Right ventricle myocardium superior (tissue), 1 donor: Measurements from ENCODE around the gene SLC27A1. TPM values are rescaled to one million over a fixed set of nuclear protein-coding genes. Genes with fewer than 3 reads are reported as not detected.
"Not testable (repeated sequence)": the region's sequence is repeated elsewhere in the genome, so short reads cannot be mapped to it uniquely, and the experiment has no call there.

Source experiments
- ATAC-seq: fragments of 200-7000 bp; cut with Tn5 transposase; one replicate; pipeline ENCODE4 v1.9.1; 2020; ENCODE audit warnings: mild to moderate bottlenecking; ENCODE audit not compliant: poor library complexity
- DNase-seq: peaks from one replicate; pipeline ENCODE4 v3.0.0-alpha.2; 2020
- intact Hi-C: fragments of 100-400 bp; cut with DNase I; formaldehyde crosslinking; loops from one replicate; pipeline ENCODE4 v1.11.2; 2022
- total RNA-seq: library from RNA; stranded (reverse); fragmentation: NEBNext Ultra II Directional; extraction: Animal tissue kit (Norgen Biotek cat#: 25700); gene quantifications from one replicate; pipeline ENCODE4 v1.2.1, GENCODE V29; 2021
- donor health status: DM: no; HTN: yes; CAD: no; lungs with severe emphysema.

Gene SLC27A1
- total RNA-seq, 1 donor from 2014 or later, result 64.2 TPM

GRCh38 chr19:17500447-17501198 lies 30.3 kb downstream of the SLC27A1 start:
- ATAC-seq, result no peak
- intact Hi-C loops, result no loop called here
- DNase-seq, result no peak

DNA sequence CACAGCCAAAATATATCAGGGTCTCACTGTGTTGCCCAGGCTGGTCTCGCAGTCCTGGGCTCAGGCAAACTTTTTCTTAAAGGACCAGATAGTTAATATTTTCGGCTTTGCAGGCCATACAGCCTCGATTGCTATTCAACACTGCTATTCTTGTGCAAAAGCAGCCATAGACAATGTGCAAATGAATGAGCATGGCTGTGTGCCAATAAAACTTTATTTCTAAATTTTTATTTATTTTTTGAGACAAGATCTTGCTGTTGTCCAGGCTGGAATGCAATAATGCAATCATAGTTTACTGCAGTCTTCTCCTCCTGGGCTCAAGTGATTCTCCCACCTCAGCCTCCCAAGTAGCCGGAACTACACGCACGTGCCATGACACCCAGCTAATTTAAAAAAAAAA lies 32.9 kb downstream of the SLC27A1 start:
- ATAC-seq (no peak), DNase-seq (no peak)
- intact Hi-C loops, result no loop called here

DNA sequence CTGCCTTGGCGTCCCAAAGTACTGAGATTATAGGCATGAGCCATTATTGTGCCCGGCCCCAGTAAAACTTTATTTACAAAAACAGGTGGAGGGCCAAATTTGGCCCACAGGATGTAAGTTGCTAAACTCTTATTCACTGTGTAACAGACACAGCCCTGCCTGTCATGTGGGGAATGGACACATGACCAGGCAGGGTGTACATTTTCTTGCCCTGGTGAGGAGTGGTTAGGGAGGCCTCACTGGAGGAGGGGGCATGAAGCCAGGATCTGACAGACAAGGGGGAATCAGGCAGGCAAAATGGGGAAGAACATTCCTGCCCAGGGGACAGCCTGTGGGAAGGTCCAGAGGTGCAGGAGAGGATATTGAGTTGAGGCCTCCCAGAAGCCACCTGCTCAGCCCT lies 33.7 kb downstream of the SLC27A1 start:
- no peak for DNase-seq
- intact Hi-C loops, result no loop called here

DNA sequence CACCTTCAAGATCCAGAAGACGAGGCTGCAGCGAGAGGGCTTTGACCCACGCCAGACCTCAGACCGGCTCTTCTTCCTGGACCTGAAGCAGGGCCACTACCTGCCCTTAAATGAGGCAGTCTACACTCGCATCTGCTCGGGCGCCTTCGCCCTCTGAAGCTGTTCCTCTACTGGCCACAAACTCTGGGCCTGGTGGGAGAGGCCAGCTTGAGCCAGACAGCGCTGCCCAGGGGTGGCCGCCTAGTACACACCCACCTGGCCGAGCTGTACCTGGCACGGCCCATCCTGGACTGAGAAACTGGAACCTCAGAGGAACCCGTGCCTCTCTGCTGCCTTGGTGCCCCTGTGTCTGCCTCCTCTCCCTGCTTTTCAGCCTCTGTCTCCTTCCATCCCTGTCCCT lies 34.1 kb downstream of the SLC27A1 start:
- no peak for ATAC-seq
- intact Hi-C loops, result no loop called here
- no peak for DNase-seq

More for the DNA sequence above, 33.7 kb downstream of the SLC27A1 start:
- ATAC-seq, result no peak

DNA sequence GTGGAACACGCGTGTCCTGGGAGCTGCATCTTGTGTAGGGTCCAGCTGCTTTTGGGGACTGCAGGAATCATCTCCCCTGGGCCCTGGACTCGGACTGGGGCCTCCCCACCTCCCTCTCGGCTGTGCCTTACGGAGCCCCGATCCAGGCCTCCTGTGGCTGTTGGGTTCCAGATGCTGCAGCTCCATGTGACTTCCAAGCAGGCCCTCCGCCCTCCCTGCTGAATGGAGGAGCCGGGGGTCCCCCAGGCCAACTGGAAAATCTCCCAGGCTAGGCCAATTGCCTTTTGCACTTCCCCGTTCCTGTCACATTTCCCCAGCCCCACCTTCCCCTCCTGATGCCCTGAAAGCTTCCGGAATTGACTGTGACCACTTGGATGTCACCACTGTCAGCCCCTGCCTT lies 34.9 kb downstream of the SLC27A1 start:
- ATAC-seq (no peak), DNase-seq (no peak)
- intact Hi-C loops, result no loop called here

GRCh38 chr19:17506745-17507144 lies 36.4 kb downstream of the SLC27A1 start:
- ATAC-seq, result no peak
- intact Hi-C loops, result no loop called here
- no peak for DNase-seq

DNA sequence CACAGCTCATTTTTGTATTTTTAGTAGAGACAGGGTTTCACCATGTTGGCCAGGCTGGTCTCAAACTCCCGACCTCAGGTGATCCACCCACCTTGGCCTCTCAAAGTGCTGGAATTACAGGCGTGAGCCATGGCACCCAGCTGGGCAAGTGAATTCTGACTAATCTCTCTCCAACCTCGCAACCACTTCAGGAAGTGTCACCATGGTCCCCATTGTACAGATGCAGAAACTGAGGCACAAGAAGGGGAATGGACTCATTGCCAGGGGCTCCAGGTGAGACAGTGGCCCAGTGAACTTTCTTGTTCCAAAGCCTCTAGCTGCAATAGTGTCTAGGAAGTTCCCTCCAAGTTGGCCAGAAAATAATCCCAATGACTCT lies 38.2 kb downstream of the SLC27A1 start:
- DNase-seq, intact Hi-C loops, ATAC-seq: not testable (repeated sequence)

DNA sequence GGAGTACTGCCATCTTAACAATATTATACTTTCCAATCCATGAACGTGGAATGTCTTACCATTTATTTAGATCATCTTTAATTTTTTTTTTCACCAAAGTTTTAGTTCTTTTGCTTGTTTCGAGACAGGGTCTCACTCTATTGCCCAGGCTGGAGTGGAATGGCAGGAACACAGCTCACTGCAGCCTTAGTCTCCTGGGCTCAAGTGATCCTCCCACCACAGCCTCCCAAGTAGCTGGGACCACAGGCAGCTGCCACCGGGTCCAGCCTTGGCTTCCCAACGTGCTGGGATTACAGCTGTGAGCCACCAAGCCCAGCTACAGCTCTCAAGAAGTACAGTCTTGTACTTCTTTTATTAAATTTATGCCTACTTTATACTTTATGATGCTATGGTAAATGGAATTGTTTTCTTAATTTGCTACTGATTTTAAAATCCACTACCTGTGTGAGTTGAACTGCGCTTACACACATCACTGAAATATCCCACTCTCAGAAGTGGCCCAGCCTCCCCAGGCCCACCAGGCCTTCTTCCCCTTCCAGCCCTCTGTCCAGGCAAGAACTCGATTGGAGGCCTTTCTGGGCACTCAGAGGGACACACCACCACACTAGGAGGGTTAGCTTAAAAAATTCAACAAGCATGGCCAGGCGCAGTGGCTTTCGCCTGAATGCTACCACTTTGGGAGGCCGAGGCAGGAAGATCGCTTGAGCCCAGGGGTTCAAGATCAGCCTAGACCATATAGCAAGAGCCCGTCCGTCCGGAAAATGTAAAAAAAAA lies 40.1 kb downstream of the SLC27A1 start:
- DNase-seq, result no peak
- no peak for ATAC-seq
- intact Hi-C loops, result no loop called here

DNA sequence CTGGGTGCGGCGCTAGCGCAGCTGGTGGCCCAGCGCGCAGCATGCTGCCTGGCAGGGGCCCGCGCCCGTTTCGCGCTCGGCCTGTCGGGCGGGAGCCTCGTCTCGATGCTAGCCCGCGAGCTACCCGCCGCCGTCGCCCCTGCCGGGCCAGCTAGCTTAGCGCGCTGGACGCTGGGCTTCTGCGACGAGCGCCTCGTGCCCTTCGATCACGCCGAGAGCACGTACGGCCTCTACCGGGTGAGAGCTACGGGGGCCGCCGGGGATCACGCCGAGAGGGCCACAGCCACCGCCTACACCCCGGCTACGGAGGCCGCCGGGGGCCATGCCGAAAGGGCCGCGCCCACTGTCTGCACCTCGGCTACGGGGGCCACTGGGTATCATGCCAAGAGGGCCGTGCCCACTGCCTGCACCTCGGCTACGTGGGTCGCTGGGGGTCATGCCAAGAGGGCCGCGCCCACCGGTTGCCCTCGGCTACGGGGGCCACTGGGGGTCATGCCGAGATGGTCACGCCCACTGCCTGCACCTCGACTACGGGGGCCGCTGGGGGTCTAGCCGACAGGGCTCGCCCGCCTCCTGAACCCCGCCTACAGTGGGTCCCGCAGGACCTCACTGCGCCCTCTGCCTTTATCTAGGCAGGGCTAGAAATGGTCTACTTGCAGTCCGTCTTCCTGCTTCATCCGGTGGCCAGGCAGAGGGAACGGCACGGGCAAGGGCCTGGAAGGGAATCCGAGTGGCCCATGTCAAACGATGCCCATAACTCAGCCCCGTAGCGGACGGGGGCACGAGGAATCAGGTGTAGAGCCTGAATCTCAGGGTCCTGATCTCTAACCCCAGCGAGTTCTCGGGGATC lies 41.6 kb downstream of the SLC27A1 start:
- intact Hi-C loops, result no loop called here
- DNase-seq, result peak; percentile 93

DNA sequence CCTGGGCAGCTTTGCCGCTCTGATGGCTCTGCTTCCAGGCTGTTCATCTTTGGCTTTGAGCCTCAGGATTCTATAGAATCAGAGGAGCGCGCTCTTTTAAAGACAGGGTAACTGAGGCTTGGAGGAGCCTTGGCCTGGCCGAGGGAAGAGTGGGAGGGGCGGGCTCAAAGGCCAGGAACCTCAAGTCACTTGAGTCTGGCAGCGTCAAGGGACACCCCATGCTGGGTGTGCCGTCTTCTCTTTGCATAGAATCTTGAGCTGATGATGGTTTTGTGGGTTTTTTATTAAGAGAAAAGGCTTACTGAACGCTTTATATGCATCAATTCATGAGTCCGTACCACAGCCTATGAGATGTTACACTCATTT lies 42.2 kb downstream of the SLC27A1 start:
- no peak for DNase-seq
- intact Hi-C loops, result no loop called here
- no peak for ATAC-seq

More for the DNA sequence above, 41.6 kb downstream of the SLC27A1 start:
- ATAC-seq, result peak; percentile 82

DNA sequence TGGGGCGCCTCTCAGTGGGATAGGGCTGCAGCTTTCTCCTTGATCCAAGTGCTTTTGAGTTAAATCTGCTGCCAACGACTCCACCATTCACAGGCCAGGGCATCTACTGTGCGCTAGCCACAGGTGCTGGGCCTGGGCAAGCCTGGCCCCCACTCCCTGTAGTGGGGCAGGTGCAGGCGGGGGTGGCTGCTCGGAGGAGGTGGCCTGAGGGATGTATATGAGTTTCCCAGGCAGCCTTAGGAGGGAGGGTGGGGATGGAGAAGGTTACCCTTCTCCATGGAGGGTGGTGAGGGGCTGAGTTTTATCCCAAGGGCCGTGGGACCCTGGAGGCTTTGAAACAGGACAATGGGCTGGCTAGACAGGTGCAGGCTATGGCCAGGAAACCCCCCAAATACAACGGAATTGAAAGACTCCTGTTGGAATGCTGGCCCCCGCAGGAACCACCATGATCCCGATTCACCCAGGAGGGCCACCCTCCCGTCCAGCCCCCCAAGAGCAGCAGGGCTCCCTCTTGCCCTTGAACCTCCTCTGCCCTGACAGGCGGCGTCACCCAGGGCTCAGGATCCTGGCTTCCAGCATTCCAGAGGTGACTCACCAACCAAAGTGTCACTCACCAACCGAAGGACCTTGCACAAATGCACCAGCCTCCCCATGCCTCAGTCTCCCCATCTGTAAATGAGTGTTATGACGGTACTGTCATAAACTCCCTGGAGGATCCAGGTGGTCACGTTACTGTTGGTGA lies 45.3 kb downstream of the SLC27A1 start:
- intact Hi-C loops, result no loop called here
- ATAC-seq, result no peak
- no peak for DNase-seq

- intact Hi-C loops, result no loop called here
- no peak for ATAC-seq
- DNase-seq, result no peak
These were observed 47.6 kb downstream of the SLC27A1 start for GRCh38 chr19:17517898-17518297.

- DNase-seq, intact Hi-C loops, ATAC-seq: not testable (repeated sequence)
These were observed 48.3 kb downstream of the SLC27A1 start for GRCh38 chr19:17518654-17519053.

- intact Hi-C loops, result no loop called here
- DNase-seq, result no peak
- no peak for ATAC-seq
These were observed 49.6 kb downstream of the SLC27A1 start for GRCh38 chr19:17519967-17520366.

DNA sequence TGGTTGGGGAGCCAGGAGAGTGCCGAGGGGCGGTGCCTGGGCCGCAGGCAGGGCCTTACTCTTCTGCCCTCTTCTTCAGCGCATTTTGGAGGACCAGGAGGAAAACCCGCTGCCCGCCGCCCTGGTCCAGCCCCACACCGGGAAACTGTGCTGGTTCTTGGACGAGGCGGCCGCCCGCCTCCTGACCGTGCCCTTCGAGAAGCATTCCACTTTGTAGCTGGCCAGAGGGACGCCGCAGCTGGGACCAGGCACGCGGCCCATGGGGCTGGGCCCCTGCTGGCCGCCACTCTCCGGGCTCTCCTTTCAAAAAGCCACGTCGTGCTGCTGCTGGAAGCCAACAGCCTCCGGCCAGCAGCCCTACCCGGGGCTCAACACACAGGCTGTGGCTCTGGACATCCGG lies 50.5 kb downstream of the SLC27A1 start:
- intact Hi-C loops, result no loop called here
- DNase-seq (no peak), ATAC-seq (no peak)

GRCh38 chr19:17522988-17523872 lies 52.9 kb downstream of the SLC27A1 start:
- intact Hi-C loops, result no loop called here
- ATAC-seq, result peak; percentile 80
- DNase-seq, result peak; percentile 76

DNA sequence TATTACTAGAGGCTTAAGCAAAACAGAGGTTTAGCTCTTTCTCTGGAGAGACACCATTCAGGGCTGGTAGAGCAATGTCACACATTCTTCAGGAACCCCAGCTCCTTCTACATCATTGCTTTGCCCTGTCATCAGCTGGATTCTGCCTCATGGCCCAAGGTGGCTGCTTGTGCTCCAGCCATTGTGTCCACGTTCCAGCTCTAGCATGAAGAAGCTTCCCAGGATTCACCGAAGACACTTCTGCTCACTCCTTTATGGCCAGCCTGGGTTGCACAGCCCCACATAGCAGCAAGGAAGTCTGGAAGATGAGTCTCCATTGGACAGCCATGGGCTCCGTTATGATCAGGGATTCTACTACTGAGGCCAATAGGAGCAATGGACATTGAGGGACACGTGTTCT lies 54.3 kb downstream of the SLC27A1 start:
- ATAC-seq (no peak), DNase-seq (no peak)
- intact Hi-C loops, result no loop called here

- intact Hi-C loops, result no loop called here
- DNase-seq (no peak), ATAC-seq (no peak)
These were observed 54.8 kb downstream of the SLC27A1 start for GRCh38 chr19:17525141-17525540.
